HUES6 (cell line): ENCODE data around the gene F7.
"Not testable (repeated sequence)": the region's sequence is repeated elsewhere in the genome, so short reads cannot be mapped to it uniquely, and the experiment has no call there.

Source experiments
- H3K27ac ChIP-seq: 2 replicates; pipeline ENCODE4 v1.7.0; 2013; ENCODE audit warnings: low read depth, mild to moderate bottlenecking, low read length, inconsistent platforms
- H3K27me3 ChIP-seq: 2 replicates; pipeline ENCODE4 v1.6.1; 2013; ENCODE audit warnings: low read length; ENCODE audit not compliant: control insufficient read depth, insufficient read depth
- H3K36me3 ChIP-seq: 2 replicates; pipeline ENCODE4 v1.6.1; 2013; ENCODE audit warnings: low read length; ENCODE audit not compliant: control insufficient read depth, insufficient read depth
- H3K4me1 ChIP-seq: 2 replicates; pipeline ENCODE4 v1.6.1; 2013; ENCODE audit warnings: low read length; ENCODE audit not compliant: control insufficient read depth, insufficient read depth
- H3K4me3 ChIP-seq: 2 replicates; pipeline ENCODE4 v1.5.1; 2013; ENCODE audit warnings: low read depth, low read length
- H3K9ac ChIP-seq: one replicate; pipeline ENCODE4 v1.6.1; 2013; ENCODE audit warnings: mild to moderate bottlenecking, low read length
- H3K9me3 ChIP-seq: 2 replicates; pipeline ENCODE4 v1.6.1; 2013; ENCODE audit warnings: low read depth, low read length; ENCODE audit not compliant: control insufficient read depth, insufficient read depth

Gene F7

GRCh38 chr13:113160983-113161382 lies 55.4 kb downstream of the F7 start:
- H3K4me1 ChIP-seq, result peaks cover 28% of the 10 kb centered on the region
- H3K36me3 ChIP-seq, result no peaks in the 10 kb centered on the region; the same call in 1 of the 2 replicates
- no peak overlapping the region for H3K9ac ChIP-seq
- no peak overlapping the region; the same call in 1 of the 2 replicates for H3K4me3 ChIP-seq
- H3K9me3 ChIP-seq, result 0 out of 2 replicates have a peak, but pooled peaks cover 3% of the 10 kb centered on the region
- peaks cover 30% of the 10 kb centered on the region; the same call in 1 of the 2 replicates for H3K27me3 ChIP-seq
- H3K27ac ChIP-seq, result no peak overlapping the region

DNA sequence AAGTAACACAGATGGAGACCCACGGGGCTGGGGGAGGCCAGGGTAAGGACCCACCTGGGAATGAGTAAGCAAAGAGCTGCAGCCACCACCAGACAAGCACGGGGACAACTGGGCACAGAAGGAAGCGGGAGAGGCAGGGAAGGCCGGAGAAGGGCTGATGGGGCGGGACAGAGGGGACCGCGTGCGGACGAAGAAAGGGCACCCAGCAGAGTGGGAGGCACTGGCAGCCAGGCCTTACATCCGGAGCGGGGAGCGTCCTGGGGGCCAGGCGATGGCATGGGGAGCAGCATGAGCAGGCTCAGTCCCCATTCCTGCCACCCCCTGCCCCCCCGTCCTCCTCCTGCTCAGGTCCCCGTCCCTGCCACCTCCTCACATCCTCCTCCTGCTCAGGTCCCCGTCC lies 55.8 kb downstream of the F7 start:
- Histone ChIP-seq H3K36me3 (no peaks in the 10 kb centered on the region; the same call in 1 of the 2 replicates), H3K27me3 (peaks cover 30% of the 10 kb centered on the region; the same call in 1 of the 2 replicates)

DNA sequence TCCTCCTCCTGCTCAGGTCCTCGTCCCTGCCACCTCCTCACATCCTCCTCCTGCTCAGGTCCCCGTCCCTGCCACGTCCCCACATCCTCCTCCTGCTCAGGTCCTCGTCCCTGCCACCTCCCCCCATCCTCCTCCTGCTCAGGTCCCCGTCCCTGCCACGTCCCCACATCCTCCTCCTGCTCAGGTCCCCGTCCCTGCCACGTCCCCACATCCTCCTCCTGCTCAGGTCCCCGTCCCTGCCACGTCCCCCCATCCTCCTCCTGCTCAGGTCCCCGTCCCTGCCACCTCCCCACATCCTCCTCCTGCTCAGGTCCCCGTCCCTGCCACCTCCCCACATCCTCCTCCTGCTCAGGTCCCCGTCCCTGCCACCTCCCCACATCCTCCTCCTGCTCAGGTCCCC lies 56.4 kb downstream of the F7 start:
- not testable (repeated sequence) for H3K36me3 ChIP-seq, H3K9me3 ChIP-seq, H3K4me3 ChIP-seq, H3K9ac ChIP-seq, H3K27ac ChIP-seq
- peaks cover 30% of the 10 kb centered on the region; the same call in 1 of the 2 replicates for H3K27me3 ChIP-seq
- H3K4me1 ChIP-seq, result peaks cover 28% of the 10 kb centered on the region

More for the DNA sequence above, 55.8 kb downstream of the F7 start:
- Histone ChIP-seq H3K4me1 (peaks cover 28% of the 10 kb centered on the region), H3K9ac (no peak overlapping the region), H3K27ac (no peak overlapping the region), H3K9me3 (0 out of 2 replicates have a peak, but pooled peaks cover under 1% of the 10 kb centered on the region), H3K4me3 (no peak overlapping the region)

DNA sequence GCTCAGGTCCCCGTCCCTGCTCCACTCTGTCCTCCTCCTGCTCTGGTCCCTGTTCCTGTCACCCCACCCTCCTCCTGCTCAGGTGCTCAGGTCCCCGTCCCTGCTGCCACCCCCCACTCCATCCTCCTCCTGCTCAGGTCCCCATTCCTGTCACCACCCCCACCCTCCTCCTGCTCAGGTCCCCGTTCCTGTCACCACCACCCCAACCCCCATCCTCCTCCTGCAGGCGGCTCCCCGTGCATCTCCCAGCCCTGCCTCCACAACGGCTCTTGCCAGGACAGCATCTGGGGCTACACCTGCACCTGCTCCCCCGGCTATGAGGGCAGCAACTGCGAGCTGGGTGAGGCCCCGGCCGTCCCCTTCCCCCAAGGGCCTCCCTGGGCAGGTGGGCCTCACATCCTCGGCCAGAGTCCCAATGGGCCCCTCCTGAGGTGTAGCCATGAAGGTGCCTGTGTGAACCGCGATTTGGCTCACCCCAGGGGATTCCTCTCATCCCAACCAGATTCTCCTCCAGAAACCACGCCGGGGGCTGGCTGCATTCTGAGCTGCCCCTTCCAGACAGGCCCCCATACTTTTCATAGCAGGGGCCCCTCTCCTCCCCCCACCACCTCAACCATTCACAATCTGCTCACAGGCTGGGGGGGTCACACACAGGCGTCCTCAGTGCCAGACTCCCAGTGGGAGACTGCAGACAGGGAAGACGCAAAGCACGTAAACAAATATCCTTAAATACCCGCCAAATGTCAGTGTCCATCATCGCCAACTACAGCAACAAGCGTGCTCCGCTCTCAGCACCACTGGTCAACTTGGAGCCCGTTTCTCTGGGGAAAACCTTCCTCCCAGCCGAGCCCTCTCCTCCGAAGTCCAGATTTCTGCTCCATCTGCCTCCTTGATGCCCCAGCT lies 57.4 kb downstream of the F7 start:
- Histone ChIP-seq H3K4me3 (no peak overlapping the region), H3K27me3 (peaks cover 30% of the 10 kb centered on the region; the same call in 1 of the 2 replicates), H3K27ac (no peak overlapping the region), H3K9ac (no peak overlapping the region), H3K9me3 (no peaks in the 10 kb centered on the region), H3K4me1 (peaks cover 24% of the 10 kb centered on the region), H3K36me3 (peaks cover 4% of the 10 kb centered on the region; the same call in 1 of the 2 replicates)

GRCh38 chr13:113164492-113164891 lies 58.9 kb downstream of the F7 start:
- H3K4me1 ChIP-seq, result peaks cover 11% of the 10 kb centered on the region

DNA sequence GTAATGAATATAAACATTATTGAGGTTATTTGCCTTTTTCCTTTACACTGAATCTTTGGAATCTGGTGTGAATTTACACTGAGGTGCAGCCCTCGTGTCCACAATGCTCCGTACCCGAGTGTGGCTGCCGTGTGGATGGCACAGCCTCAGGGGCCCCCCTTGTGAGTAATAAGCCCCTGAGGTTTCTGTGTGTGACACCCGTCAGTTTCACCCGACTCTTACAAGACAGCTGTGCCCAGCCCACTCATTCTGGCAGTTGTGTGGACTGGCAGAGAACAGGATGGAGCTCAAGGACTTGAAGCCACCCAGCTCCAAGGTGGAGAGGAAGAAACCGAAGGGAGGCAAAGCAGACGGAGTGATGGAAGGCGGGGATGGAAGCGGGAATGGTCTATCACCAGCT lies 60.7 kb downstream of the F7 start:
- no peak overlapping the region for H3K4me3 ChIP-seq
- H3K27ac ChIP-seq, result no peak overlapping the region
- H3K27me3 ChIP-seq, result peaks cover 19% of the 10 kb centered on the region; the same call in 1 of the 2 replicates
- H3K36me3 ChIP-seq, result peaks cover 24% of the 10 kb centered on the region
- peaks cover 7% of the 10 kb centered on the region; the same call in 1 of the 2 replicates for H3K4me1 ChIP-seq
- no peak overlapping the region for H3K9ac ChIP-seq
- no peaks in the 10 kb centered on the region for H3K9me3 ChIP-seq

More at GRCh38 chr13:113164492-113164891, 58.9 kb downstream of the F7 start:
- no peak overlapping the region for H3K9ac ChIP-seq
- H3K27me3 ChIP-seq, result peaks cover 30% of the 10 kb centered on the region; the same call in 1 of the 2 replicates
- peaks cover 16% of the 10 kb centered on the region for H3K36me3 ChIP-seq
- no peaks in the 10 kb centered on the region for H3K9me3 ChIP-seq
- no peak overlapping the region for H3K4me3 ChIP-seq
- no peak overlapping the region for H3K27ac ChIP-seq

DNA sequence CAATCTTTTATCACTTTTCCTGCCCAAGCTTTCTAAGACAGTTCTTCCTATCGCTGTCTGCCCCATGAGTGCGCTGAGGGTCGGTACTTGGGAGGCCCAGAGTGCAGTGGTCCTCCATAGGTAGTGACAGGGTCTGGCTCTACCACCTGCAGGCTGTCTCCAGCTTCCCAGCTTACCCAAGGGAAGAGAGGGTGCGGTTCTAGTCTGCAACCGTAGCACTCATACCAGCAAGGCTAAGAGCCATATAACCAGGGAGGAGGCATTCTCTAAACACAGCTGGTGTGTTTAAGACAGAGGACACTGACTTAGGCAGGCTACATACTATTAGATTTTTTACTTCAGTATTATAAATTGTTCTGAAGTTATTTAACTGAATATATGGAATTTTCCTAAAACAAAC lies 61.1 kb downstream of the F7 start:
- H3K9ac ChIP-seq, result no peak overlapping the region
- peaks cover 15% of the 10 kb centered on the region; the same call in 1 of the 2 replicates for H3K27me3 ChIP-seq
- H3K9me3 ChIP-seq, result no peaks in the 10 kb centered on the region
- peaks cover 5% of the 10 kb centered on the region; the same call in 1 of the 2 replicates for H3K4me1 ChIP-seq
- H3K27ac ChIP-seq, result no peak overlapping the region
- no peak overlapping the region for H3K4me3 ChIP-seq
- H3K36me3 ChIP-seq, result peaks cover 28% of the 10 kb centered on the region

- Histone ChIP-seq H3K4me1 (peaks cover 5% of the 10 kb centered on the region; the same call in 1 of the 2 replicates), H3K4me3 (no peak overlapping the region), H3K9ac (no peak overlapping the region), H3K9me3 (no peaks in the 10 kb centered on the region), H3K36me3 (peaks cover 32% of the 10 kb centered on the region), H3K27ac (no peak overlapping the region), H3K27me3 (peaks cover 13% of the 10 kb centered on the region; the same call in 1 of the 2 replicates)
Observed at GRCh38 chr13:113167155-113167554, 61.6 kb downstream of the F7 start.

GRCh38 chr13:113167575-113167974 lies 62.0 kb downstream of the F7 start:
- Histone ChIP-seq H3K4me3 (no peak overlapping the region), H3K4me1 (peaks cover 5% of the 10 kb centered on the region; the same call in 1 of the 2 replicates), H3K9ac (no peak overlapping the region), H3K9me3 (no peaks in the 10 kb centered on the region), H3K36me3 (peaks cover 37% of the 10 kb centered on the region), H3K27me3 (peaks cover 12% of the 10 kb centered on the region; the same call in 1 of the 2 replicates), H3K27ac (no peak overlapping the region)

DNA sequence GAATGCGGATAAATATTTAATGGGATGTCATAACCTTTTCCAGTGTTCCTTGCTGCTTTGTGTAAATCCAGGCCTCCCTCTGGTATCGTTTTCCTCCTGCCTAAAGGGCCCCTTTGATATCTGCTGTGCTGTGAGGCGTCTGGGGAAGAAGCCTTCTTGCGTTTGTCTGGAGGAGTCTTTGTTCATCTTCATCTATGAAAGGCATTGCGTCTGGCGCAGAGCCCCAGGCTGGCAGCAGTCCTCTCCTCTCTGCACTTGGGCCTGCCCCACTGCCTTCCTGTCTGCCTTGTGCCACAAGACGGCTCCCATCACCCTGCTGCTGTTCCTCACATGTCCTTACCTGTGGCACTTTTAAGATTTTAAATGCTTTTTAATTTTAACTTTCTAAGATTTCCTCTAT lies 62.6 kb downstream of the F7 start:
- Histone ChIP-seq H3K4me1 (peaks cover 5% of the 10 kb centered on the region; the same call in 1 of the 2 replicates), H3K9ac (no peak overlapping the region)

More for the DNA sequence above, 62.6 kb downstream of the F7 start:
- no peak overlapping the region for H3K27ac ChIP-seq
- peaks cover 43% of the 10 kb centered on the region for H3K36me3 ChIP-seq
- no peak overlapping the region for H3K4me3 ChIP-seq
- no peaks in the 10 kb centered on the region for H3K9me3 ChIP-seq
- peaks cover 5% of the 10 kb centered on the region; the same call in 1 of the 2 replicates for H3K27me3 ChIP-seq
